IMR-90 (cell line): ENCODE data around the gene VIT. TPM values are rescaled to one million over a fixed set of nuclear protein-coding genes. Genes with fewer than 3 reads are reported as not detected.

Experiments used
- ATAC-seq: fragments of 200-7000 bp; cut with Tn5 transposase; 2 replicates; pipeline ENCODE4 v1.9.1; 2020; ENCODE audit warnings: low read depth, mild to moderate bottlenecking, moderate library complexity
- BruUV-seq: library from RNA; stranded (reverse); fragments of 400-500 nt; replicated peaks from 2 replicates; lab custom pipeline; 2021; lab: Mats Ljungman, UMichigan
- CTCF ChIA-PET: fragments of 300-600 bp; formaldehyde crosslinking; extraction: SDS; loops from one replicate; lab custom pipeline; 2021; ENCODE audit warnings: antibody characterized with exemption; lab: Yijun Ruan, JAX
- POLR2A ChIA-PET: fragments of 300-600 bp; sonication (Branson Sonifier 250); formaldehyde crosslinking; loops from one replicate; lab custom pipeline; 2022; ENCODE audit warnings: antibody characterized with exemption; ENCODE audit not compliant: unreplicated experiment; lab: Charles Lee
- DNase-seq: peaks from one replicate; pipeline ENCODE4 v3.0.0; 2013
- H2AFZ ChIP-seq: replicated peaks from 2 replicates; pipeline ENCODE3; 2013; ENCODE audit warnings: low read length, mild to moderate bottlenecking; ENCODE audit not compliant: poor library complexity
- H2AK5ac ChIP-seq: 2 replicates; pipeline ENCODE4 v1.6.1; 2013; ENCODE audit warnings: low read depth, low read length, inconsistent platforms
- H2AK9ac ChIP-seq: replicated peaks from 2 replicates; pipeline ENCODE3; 2013; ENCODE audit warnings: mild to moderate bottlenecking, low read depth, low read length, moderate library complexity; ENCODE audit not compliant: poor library complexity
- H2BK120ac ChIP-seq: 2 replicates; pipeline ENCODE4 v1.6.1; 2013; ENCODE audit warnings: low read depth, low read length, inconsistent platforms
- H2BK15ac ChIP-seq: 3 replicates; pipeline ENCODE4 v1.6.1; 2013; ENCODE audit warnings: low read depth, low read length, inconsistent platforms
- H2BK20ac ChIP-seq: 2 replicates; pipeline ENCODE4 v1.6.1; 2013; ENCODE audit warnings: low read depth, mild to moderate bottlenecking, inconsistent platforms, low read length, moderate library complexity
- H2BK5ac ChIP-seq: 2 replicates; pipeline ENCODE4 v1.6.1; 2013; ENCODE audit warnings: mild to moderate bottlenecking, low read depth, low read length, inconsistent platforms; ENCODE audit not compliant: poor library complexity, severe bottlenecking
- H3K14ac ChIP-seq: replicated peaks from 2 replicates; pipeline ENCODE4 v1.6.1; 2013; ENCODE audit warnings: low read depth, low read length, inconsistent platforms
- H3K18ac ChIP-seq: 2 replicates; pipeline ENCODE4 v1.6.1; 2013; ENCODE audit warnings: low read depth, low read length, control low read depth
- H3K23ac ChIP-seq: 2 replicates; pipeline ENCODE4 v1.6.1; 2013; ENCODE audit warnings: low read depth, low read length, inconsistent platforms
- H3K27ac ChIP-seq: 2 replicates; pipeline ENCODE4 v1.5.1; 2013; ENCODE audit warnings: mild to moderate bottlenecking, control low read depth, low read length; ENCODE audit not compliant: insufficient read depth
- H3K27me3 ChIP-seq: 2 replicates; pipeline ENCODE4 v1.6.1; 2013; ENCODE audit warnings: low read length; ENCODE audit not compliant: control insufficient read depth, insufficient read depth
- H3K36me3 ChIP-seq: 2 replicates; pipeline ENCODE4 v1.6.1; 2013; ENCODE audit warnings: low read length, mixed read lengths; ENCODE audit not compliant: control insufficient read depth, insufficient read depth
- H3K4ac ChIP-seq: 2 replicates; pipeline ENCODE4 v1.6.1; 2013; ENCODE audit warnings: low read depth, low read length, inconsistent platforms
- H3K4me1 ChIP-seq: 2 replicates; pipeline ENCODE4 v1.6.1; 2013; ENCODE audit warnings: low read length, mixed read lengths; ENCODE audit not compliant: control insufficient read depth, insufficient read depth
- H3K4me2 ChIP-seq: 2 replicates; pipeline ENCODE4 v1.6.1; 2013; ENCODE audit warnings: low read depth, mild to moderate bottlenecking, control low read depth, low read length, moderate library complexity
- H3K4me3 ChIP-seq: 2 replicates; pipeline ENCODE4 v1.5.1; 2013; ENCODE audit warnings: low read depth, mild to moderate bottlenecking, control low read depth, low read length, moderate library complexity; ENCODE audit not compliant: insufficient read depth
- H3K56ac ChIP-seq: 2 replicates; pipeline ENCODE4 v1.6.1; 2013; ENCODE audit warnings: low read length, inconsistent platforms; ENCODE audit not compliant: insufficient read depth; ENCODE audit errors: extremely low read depth
- H3K79me1 ChIP-seq, 2 experiments: 2 replicates each; pipeline ENCODE4 v1.6.1; 2013; ENCODE audit warnings: low read length in 2 of 2, inconsistent platforms in 1 of 2, low read depth in 1 of 2
- H3K9ac ChIP-seq: 2 replicates; pipeline ENCODE4 v1.6.1; 2013; ENCODE audit warnings: low read depth, low read length, control low read depth
- H3K9me1 ChIP-seq: 2 replicates; pipeline ENCODE4 v1.6.1; 2013; ENCODE audit warnings: low read length, inconsistent platforms; ENCODE audit not compliant: insufficient read depth
- H3K9me3 ChIP-seq: 2 replicates; pipeline ENCODE4 v1.6.1; 2013; ENCODE audit warnings: low read length; ENCODE audit not compliant: control insufficient read depth, insufficient read depth
- H4K20me1 ChIP-seq: 2 replicates; pipeline ENCODE4 v1.6.1; 2013; ENCODE audit warnings: low read length, inconsistent platforms; ENCODE audit not compliant: insufficient read depth
- H4K5ac ChIP-seq: 2 replicates; pipeline ENCODE4 v1.6.1; 2013; ENCODE audit warnings: mild to moderate bottlenecking, low read depth, low read length, control low read depth
- H4K8ac ChIP-seq, 2 experiments: 2 replicates each; pipeline ENCODE4 v1.6.1; 2013; ENCODE audit warnings: low read depth in 2 of 2, low read length in 2 of 2, control low read depth in 1 of 2, inconsistent platforms in 1 of 2
- H4K91ac ChIP-seq: 2 replicates; pipeline ENCODE4 v1.6.1; 2013; ENCODE audit warnings: low read depth, low read length, inconsistent platforms; ENCODE audit not compliant: insufficient read depth
- CHD1 ChIP-seq: IDR thresholded peaks from 2 replicates; pipeline ENCODE4 v1.6.1; 2012; ENCODE audit warnings: low read depth, low read length, improper control_type of control experiment
- FOS ChIP-seq: fragments of 150-350 bp; IDR thresholded peaks from 2 replicates; pipeline ENCODE4 v1.6.1; 2016; ENCODE audit warnings: low read depth, low read length
- MAZ ChIP-seq: IDR thresholded peaks from 2 replicates; pipeline ENCODE4 v1.6.1; 2012; ENCODE audit warnings: low read depth, mild to moderate bottlenecking, low read length, improper control_type of control experiment, moderate library complexity, borderline replicate concordance
- RAD21 ChIP-seq: IDR thresholded peaks from 2 replicates; pipeline ENCODE4 v1.6.1; 2012; ENCODE audit warnings: low read length, improper control_type of control experiment
- RFX5 ChIP-seq: IDR thresholded peaks from 2 replicates; pipeline ENCODE4 v1.8.0; 2012; ENCODE audit warnings: low read depth, mild to moderate bottlenecking, low read length, moderate library complexity
- WGBS, 2 experiments: methylation state at CpG; one replicate each; pipeline versions ENCODE4 v1.1.5 to v1.1.7; 2013; ENCODE audit warnings: missing lambda C conversion rate in 2 of 2; ENCODE audit not compliant: insufficient read length in 1 of 2; ENCODE audit errors: extremely low coverage in 2 of 2; 5-methylcytosine and 5-hydroxymethylcytosine counted together
- dilution Hi-C: fragments of 300-500 bp; cut with HindIII; formaldehyde crosslinking; loops from one replicate; pipeline ENCODE4 v1.14.3; 2018; ENCODE audit warnings: low sequenced_read_pairs; ENCODE audit not compliant: unreplicated experiment
- in situ Hi-C: fragments of 300-500 bp; cut with MboI; formaldehyde crosslinking; loops from 3 replicates; pipeline ENCODE4 v1.14.3; 2019; ENCODE audit warnings: low sequenced_read_pairs, inconsistent platforms, mixed read lengths
- intact Hi-C: fragments of 100-400 bp; cut with micrococcal nuclease; formaldehyde crosslinking; loops from 2 replicates; pipeline ENCODE4 v1.10.0; 2022
- polyA plus RNA-seq, 3 experiments: library from polyadenylated mRNA; depleted of rRNA; stranded (reverse); fragments of >200 nt; gene quantifications; 2 replicates each; pipeline ENCODE4 v1.2.3, GENCODE V29; 2012; ENCODE audit warnings: low replicate concordance in 1 of 3
- total RNA-seq: library from RNA; depleted of rRNA; stranded (reverse); fragments of >200 nt; gene quantifications from 2 replicates; pipeline ENCODE4 v1.2.3, GENCODE V29; 2012
- TF ChIP-seq, protein P1 (sequence below): fragments of 150-350 bp; IDR thresholded peaks from 2 replicates; pipeline ENCODE4 v1.6.1; 2016; ENCODE audit warnings: low read depth, mild to moderate bottlenecking, low read length, moderate library complexity, borderline replicate concordance

The VIT gene
- total and polyA plus RNA-seq, 2 of the 4 experiments (the other 2 are of a cell fraction), result under 0.01 TPM; not detected in 1

DNA sequence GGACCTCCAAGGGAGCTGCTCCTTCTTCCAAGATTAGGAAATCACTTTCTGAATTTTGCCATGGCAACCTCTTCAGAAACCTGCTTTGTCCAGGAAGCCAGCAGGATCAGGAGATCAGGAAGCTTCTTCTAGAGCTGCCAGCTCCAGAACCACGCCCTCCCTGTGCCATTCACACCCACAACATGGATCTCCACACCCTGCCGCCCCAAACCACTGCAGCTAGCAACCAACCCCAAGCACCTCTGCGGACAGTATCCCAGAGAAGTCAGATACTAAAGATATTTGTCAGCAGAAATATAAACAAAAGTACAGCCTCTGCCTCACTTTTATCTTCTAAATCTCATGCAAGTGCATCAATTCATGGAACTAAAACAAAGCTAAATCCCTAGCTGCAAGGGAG is 106.4 kb downstream of the VIT start:
- ChIA-PET CTCF (no interaction called here), POLR2A (no interaction called here)
- H3K36me3 ChIP-seq, result no peaks in the 10 kb centered on the region
- DNase-seq (no peak), ATAC-seq (no peak)
- intact Hi-C loops (no loop called here), in situ Hi-C loops (no loop called here), dilution Hi-C loops (no loop called here)
- no peaks in the 10 kb centered on the region for H4K20me1 ChIP-seq
- H3K9me3 ChIP-seq, result no peaks in the 10 kb centered on the region
- H4K91ac ChIP-seq, result no peak overlapping the region
- H2AK5ac ChIP-seq, result no peak overlapping the region
- no TSS peak for BruUV-seq
- no peak overlapping the region for H3K4ac ChIP-seq
- H3K9ac ChIP-seq, result no peak overlapping the region
- H2BK20ac ChIP-seq, result no peak overlapping the region
- H3K79me1 ChIP-seq, result no peaks in the 10 kb centered on the region
- H2BK5ac ChIP-seq, result no peak overlapping the region
- no peaks in the 10 kb centered on the region for H3K4me1 ChIP-seq
- H3K27me3 ChIP-seq, result peaks cover 20% of the 10 kb centered on the region
- no peak overlapping the region for H3K23ac ChIP-seq
- H3K4me3 ChIP-seq, result no peak overlapping the region
- H2AK9ac ChIP-seq, result no peak overlapping the region
- no peak overlapping the region for H3K18ac ChIP-seq
- H2BK15ac ChIP-seq, result no peak overlapping the region
- no peak overlapping the region for H3K27ac ChIP-seq
- WGBS, 2 experiments, result no CpG with 5 or more reads among the region's 3 CpGs
- no peak overlapping the region for H2BK120ac ChIP-seq
- TF ChIP-seq, protein P1, sequence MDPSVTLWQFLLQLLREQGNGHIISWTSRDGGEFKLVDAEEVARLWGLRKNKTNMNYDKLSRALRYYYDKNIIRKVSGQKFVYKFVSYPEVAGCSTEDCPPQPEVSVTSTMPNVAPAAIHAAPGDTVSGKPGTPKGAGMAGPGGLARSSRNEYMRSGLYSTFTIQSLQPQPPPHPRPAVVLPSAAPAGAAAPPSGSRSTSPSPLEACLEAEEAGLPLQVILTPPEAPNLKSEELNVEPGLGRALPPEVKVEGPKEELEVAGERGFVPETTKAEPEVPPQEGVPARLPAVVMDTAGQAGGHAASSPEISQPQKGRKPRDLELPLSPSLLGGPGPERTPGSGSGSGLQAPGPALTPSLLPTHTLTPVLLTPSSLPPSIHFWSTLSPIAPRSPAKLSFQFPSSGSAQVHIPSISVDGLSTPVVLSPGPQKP, result no peak
- TF ChIP-seq FOS, result no peak
- TF ChIP-seq MAZ, result no peak
- no peak for TF ChIP-seq RAD21
- no peak for TF ChIP-seq CHD1
- no peak for TF ChIP-seq RFX5
- no peaks in the 10 kb centered on the region for H3K9me1 ChIP-seq
- H3K56ac ChIP-seq, result no peak overlapping the region
- H3K4me2 ChIP-seq, result no peak overlapping the region
- H3K14ac ChIP-seq, result no peak overlapping the region
- H4K8ac ChIP-seq, result no peak overlapping the region
- no peak overlapping the region for H2AFZ ChIP-seq
- H4K5ac ChIP-seq, result no peak overlapping the region
